HG03558 (cell line): ENCODE results near the gene FRG2C.
"Not testable (repeated sequence)": the region's sequence is repeated elsewhere in the genome, so short reads cannot be mapped to it uniquely, and the experiment has no call there.

Experiments
- ATAC-seq: cut with Tn5 transposase; IDR thresholded peaks from one replicate; pipeline ENCODE4 v1.9.1; 2021; ENCODE audit warnings: moderate number of reproducible peaks; ENCODE audit not compliant: unreplicated experiment; ENCODE audit errors: extremely low read depth

The FRG2C gene

GRCh38 chr3:75664028-75664427, at the start of gene FRG2C:
Gene FRG2C (plus strand): TSS chr3:75664328. CDS start chr3:75664380, 52 bp downstream.
- not testable (repeated sequence) for ATAC-seq

DNA sequence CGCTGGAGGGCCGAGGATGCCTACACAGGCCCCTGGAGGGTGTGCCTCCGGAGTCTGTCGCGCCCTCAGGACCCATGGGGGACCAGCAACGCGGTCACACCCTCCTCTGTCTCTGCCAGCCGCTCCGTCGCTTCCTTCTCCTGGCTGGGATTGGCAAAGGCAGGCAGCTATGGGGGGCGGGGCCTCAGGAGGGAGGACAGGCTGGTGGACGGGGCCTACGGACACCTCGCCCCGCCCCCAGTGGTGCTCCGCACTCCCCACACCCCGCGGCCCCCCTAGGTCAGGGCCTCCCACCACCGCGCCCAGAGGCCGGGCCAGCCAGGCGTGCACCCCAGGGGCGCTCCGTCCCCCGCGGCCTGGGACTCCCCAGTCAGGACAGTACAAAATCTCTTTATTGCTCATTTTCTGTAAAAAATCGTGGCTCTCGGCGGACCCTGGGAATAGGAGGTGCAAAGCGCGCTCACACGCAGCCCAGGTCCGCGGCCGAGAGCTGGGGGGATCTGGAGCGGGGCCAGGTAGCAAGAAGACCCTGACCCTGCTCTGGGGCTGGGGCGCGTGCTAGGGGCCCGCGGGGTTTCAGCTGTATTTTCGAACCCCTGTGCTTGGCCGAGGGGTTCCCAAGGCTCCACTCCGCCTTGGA, 45.3 kb upstream of the FRG2C start:
- not testable (repeated sequence) for ATAC-seq

- ATAC-seq, result not testable (repeated sequence)
These were observed 44.6 kb upstream of the FRG2C start for GRCh38 chr3:75619481-75620031.

- not testable (repeated sequence) for ATAC-seq
These were observed 42.4 kb upstream of the FRG2C start for GRCh38 chr3:75621772-75622171.

DNA sequence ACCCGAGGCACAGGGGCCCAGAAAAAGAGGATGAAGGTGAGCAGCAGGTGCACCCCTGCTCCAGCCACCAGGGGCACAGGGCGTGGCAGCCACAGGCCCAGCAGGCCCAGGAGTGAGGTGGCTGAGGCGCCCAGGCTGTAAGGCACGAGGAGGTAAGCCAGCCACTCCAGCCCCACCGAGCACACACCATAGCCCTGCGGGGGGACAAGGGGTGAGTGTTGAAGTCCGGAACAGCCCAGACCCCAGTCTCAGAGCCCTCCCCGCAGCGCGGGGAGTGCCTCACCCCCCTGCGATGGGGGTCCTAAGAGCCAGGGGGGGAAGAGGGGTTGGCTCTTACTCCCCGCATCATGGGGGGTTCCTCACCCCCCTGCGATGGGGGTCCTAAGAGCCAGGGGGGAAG, 40.5 kb upstream of the FRG2C start:
- ATAC-seq, result not testable (repeated sequence)

DNA sequence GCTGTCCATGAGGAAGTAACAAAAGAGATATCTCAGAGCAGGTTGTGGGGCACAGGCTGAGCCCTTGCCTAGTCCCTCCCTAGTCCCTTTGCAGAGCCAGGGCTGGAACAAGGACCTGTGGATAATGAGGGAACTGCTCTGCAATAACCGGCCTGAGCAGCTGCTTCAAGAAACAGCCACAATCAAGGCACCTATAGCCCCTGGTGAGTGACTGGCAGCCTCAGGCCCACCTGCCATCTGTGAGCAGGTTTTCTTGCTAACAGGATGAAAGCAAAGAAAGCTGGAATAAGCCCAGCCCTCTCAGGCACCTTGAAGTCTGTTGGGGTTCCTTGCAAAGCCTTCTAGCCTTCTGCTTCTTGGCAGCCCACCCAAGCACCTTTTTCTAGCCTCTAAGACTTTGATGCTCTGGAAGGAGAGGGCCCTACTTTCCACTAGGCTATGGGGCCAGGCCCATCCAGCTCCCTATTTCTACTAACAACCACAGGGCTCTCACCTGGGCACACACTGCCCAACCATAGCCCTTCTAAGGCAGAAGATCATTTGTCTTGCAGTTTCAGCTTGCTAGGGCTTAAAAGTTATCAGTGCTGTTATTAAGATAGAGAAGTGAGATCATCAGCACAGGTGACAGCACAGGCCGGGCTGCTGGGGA, 33.1 kb upstream of the FRG2C start:
- not testable (repeated sequence) for ATAC-seq

DNA sequence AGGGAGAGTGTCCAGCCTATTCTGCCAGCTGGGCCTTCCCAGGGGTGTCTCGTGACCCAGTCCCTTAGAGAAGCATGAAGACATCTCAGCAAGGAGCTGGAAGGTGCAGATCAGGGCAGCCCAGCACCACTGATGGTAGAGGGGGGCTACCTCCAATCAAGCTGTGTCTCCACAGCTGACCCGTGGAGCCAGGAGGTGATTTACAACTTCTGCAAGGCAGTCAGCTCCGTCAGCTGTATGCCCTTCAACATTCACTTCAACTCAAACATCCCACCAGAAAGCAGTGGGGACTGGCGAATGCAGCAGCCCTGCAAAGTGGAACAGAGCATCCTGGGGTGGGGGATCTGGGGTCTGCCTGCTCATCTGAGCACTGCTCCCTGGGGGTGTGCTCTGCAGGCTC, 32.6 kb upstream of the FRG2C start:
- no peak for ATAC-seq

- not testable (repeated sequence) for ATAC-seq
These were observed 25.2 kb upstream of the FRG2C start for GRCh38 chr3:75638947-75639346.

DNA sequence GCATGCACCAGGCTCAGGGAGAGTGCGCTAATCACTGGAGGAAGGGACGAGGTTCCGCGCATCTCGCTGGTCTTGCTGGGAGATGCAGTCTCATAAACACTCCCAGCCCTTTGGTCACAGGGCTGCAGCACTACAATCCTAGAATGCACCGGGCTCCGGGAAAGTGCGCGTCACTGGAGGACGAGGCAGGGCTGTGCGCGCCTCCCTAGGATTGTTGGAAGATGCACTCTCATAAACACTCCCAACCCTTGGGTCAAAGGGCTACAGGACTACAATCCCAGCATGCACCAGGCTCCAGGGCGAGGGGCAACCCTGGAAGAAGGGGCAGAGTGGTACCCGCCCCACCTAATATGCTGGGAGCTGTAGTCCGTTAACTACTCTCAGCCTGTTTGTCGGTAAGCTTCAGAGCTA, 23.0 kb upstream of the FRG2C start:
- not testable (repeated sequence) for ATAC-seq

DNA sequence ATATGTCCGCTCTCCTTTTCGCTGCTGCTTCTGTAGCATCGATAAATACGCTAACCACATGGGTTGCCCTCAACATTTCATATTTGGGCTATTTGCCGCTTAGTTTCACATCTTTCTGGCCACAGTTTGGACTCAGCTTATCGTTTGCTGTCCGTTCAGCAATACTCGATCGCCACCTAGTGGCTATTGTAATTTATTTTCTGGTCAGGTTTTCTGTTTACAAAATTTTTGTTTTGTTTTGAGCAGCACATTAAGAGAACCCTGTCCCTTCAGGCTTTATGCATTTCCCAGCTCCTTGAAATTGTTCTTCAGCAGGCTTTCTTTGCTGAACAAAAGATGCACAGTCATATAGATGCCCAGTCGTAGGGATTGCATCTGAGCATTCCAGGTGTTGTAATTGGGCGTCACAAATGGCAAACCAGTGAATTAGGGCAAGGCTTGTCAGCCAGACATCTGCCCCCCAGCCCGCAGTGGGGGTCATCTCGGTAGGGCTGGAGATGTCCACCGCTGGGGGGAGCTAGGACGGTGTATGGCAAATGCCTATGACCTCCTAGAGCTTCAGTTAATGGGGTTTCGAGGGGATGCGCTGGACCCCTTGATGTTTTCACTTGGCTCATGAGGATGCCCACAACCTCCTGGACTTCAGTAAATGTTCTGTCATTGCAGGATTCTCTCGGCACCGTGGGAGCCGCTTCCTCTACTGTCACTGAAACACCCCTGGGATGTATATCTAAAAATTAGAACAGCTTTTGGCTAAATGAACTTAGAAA, 20.9 kb upstream of the FRG2C start:
- not testable (repeated sequence) for ATAC-seq

DNA sequence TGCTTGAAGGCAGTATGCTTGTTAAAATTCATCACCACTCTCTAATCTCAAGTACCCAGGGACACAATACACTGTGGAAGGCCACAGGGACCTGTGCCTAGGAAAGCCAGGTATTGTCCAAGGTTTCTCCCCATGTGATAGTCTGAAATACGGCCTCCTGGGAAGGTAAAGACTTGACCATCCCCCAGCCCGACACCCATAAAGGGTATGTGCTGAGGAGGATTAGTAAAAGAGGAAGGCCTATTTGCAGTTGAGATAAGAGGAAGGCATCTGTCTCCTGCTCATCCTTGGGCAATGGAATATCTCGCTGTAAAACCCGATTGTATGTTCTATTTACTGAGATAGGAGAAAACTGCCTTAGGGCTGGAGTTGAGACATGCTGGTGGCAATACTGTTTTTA, 18.6 kb upstream of the FRG2C start:
- ATAC-seq, result not testable (repeated sequence)

- ATAC-seq, result no peak
These were observed 13.9 kb upstream of the FRG2C start for GRCh38 chr3:75650191-75650590.

- ATAC-seq, result not testable (repeated sequence)
These were observed 8.8 kb upstream of the FRG2C start for GRCh38 chr3:75655101-75655904.

DNA sequence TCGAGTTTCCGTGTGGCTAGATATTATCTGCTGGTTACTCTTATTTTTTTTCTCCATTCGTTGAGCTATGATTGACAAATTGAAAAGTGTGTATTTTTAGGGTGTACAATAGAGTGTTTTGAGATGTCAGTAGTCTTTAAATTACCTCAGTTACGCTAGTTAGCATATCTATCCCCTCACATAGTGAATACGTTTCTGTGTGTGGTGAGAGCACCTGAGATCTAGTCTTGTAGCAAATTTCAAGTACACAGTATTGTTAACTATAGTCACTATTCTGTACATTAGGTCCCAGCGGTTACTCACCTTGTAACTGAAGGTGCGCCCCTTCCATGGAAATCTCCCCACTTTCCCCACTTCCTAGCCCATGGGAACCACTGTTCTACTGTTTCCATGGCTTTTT, 8.2 kb upstream of the FRG2C start:
- not testable (repeated sequence) for ATAC-seq

GRCh38 chr3:75658411-75659107, 5.6 kb upstream of the FRG2C start:
- ATAC-seq, result not testable (repeated sequence)

- not testable (repeated sequence) for ATAC-seq
These were observed 5.1 kb upstream of the FRG2C start for GRCh38 chr3:75659108-75659433.

DNA sequence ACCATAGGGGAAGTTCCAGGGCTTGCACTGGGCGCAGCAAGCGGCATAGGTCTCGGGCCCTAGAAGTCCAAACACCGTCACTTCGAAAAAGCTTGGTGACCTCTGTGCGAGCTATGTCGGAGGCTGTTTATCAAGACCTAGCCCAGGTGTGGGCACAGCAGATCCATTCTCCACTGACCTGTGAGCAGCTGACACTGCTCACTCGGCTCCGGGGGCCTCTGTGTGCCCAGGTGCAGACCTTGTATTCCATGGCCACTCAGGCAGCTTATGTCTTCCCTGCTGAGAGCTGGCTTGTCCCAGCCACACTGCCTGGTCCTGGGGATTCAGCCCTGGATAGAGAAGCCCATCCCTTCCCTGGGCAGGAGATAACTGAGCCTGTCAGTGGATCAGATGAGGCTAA, 1.5 kb downstream of the FRG2C start:
- not testable (repeated sequence) for ATAC-seq

DNA sequence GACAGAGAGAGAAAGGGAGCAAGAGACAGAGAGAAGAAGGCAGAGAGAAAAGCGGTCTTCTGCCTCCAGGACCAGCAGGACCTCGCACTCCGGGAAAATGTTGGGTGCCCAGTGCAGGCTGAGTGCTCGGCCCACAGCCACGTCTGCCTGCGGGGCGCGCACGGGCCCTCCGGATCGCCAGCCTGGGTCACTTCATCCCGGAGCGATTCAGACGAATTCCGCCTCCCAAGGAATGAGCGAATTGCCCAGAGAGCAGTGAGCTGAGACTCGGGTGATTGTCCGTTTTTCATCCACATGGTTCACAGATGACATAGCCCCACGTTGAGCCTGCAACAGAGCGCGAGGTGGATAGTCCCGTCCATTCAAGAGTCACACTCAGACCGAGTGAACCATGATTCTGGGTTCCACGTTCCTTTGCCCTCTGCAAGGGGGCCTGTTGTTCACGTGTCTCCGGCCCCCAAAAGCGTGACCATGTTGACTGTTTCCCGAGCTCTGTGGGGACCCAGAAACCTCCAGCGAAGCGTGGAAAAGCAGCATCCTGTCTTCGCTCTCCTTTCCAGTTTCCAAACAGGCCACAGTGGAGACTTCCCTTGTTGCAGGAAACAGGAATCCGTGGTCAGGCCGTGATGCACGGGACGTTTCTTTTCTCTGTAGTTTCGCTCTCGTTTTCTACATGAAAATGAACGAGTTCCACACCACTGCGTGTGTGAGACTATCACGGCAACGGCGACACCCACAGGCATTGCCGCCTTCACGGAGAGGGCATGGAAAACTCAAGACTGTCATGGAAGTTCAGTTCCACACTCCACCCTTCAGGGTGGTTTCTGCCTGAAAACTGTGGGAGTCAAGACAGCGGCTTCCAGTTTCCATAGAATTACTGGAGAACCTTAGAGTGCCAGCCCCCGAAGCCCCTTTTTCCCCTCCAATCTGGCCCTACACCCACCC, 3.9 kb downstream of the FRG2C start:
- not testable (repeated sequence) for ATAC-seq
